IPS DF 4.7 (cell line): ENCODE measurements around the gene LSM8.
"Not testable (repeated sequence)": the region's sequence is repeated elsewhere in the genome, so short reads cannot be mapped to it uniquely, and the experiment has no call there.

Source experiments
- DNase-seq: peaks from one replicate; pipeline ENCODE4 v3.0.0-alpha.2; 2013; ENCODE audit warnings: low spot score; ENCODE audit errors: extremely low read depth

LSM8 gene

DNA sequence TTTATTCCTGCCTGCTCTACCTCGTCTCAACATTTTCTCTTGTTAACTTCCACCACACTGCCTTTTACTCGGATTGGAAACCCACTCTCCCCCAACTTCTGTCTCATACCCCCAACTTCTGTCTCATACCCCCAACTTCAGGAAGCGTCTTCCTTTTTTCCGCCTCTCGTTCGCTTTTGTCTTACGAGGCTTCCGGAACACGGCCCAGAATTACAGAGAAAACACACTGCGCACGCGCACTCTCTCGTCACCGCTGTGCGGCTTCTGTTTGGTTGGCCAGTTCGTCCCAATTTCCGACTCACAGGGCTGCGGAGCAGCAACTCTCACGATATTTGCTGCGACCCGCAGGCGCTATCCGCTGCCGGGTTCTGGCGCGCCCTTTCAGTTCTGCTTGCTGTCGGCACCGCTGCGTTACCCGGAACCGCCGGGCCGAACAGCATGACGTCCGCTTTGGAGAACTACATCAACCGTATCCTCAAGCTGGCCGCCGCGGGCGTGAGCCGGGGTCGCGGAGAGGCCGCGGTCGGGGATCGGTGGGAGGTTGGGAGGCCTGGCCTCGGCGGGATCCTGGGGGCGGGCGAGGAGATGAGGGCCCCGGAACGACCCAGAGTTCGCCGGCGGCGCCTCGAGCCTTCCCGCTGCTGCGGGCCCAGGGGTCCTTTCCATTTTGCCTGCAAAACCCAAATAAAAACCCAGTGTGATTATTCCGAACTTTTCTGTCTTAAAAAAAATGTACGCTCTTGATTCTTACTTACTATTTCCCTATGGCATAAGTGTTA, at the start of gene LSM8:
TSS of gene LSM8 (plus strand) at position 379 of the 779 bp plus-strand sequence. CDS start at position 439, 60 bp downstream.
- DNase-seq: peak; percentile 98

DNA sequence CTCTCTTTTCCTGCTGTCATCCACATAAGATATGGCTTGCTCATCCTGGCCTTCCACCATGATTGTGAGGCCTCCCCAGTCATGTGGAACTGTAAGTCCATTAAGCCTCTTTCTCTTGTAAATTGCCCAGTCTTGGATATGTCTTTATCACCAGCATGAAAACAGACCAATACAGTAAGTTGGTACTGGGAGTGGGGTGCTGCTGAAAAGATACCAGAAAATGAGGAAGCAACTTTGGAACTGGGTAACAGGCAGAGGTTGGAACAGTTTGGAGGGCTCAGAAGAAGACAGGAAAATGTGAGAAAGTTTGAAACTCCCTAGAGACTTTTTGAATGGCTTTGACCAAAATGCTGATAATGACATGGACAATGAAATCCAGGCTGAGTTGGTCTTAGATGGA, 49.5 kb upstream of the LSM8 start:
- not testable (repeated sequence) for DNase-seq

DNA sequence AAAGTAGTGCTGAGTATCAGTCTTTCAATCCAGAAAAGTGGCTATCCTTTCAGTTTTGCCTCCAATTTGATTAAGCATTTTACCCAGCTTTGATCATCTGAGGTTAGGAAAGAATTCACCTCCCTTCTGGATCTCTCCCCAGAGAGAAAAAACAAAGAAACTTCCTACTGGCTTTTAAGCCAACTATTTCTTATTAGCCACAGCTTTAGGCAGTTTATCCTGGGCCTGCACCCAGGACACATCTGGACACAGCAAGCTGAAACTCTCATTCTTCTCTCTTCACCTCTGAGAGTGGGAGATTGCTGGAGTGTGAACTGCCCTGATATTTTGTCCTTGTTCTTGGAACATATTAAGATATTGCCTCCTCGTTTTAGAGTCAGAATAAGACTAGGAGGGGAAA, 43.5 kb upstream of the LSM8 start:
- DNase-seq: no peak

DNA sequence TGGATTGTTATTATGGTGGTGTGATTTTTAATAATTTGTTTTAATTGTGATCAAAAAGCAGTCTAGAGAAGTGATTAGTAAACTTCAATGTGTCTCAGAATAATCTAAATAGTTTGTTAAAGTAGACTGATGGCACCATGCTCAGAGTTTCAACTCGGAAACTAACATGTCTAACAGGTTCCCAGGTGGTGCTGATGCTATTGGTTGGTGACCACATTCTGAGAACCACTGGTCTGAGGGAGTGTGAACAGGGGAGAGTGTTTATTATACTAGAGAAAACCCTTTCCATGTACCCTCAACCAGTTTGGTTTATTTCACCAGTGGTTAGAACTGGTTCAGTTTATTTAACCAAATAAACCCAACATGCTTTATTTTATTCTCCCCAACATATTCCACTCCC, 42.0 kb upstream of the LSM8 start:
- DNase-seq: no peak

- DNase-seq: no peak
Measured at GRCh38 chr7:118148930-118149329, 35.0 kb upstream of the LSM8 start.

GRCh38 chr7:118149394-118149793, 34.6 kb upstream of the LSM8 start:
- DNase-seq: no peak

DNA sequence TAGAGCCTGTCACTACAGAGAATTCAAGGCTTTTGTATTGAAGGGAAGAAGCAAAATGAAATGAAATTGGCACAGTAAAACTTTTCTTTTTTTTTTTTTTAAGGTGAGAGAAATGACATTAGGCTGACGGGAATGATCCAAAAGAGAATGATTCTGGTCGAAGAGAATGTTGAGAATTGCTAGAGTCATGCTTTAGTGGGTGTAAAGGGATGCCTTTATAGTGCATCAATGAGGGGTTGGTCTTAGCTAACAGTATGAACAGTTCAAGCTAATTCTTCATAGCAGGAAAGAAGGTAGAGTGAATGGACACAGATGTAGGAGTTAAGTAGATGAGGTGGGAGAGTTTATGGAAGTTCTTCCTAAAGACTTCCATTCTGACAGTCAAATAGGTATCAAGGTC, 32.3 kb upstream of the LSM8 start:
- DNase-seq: no peak

DNA sequence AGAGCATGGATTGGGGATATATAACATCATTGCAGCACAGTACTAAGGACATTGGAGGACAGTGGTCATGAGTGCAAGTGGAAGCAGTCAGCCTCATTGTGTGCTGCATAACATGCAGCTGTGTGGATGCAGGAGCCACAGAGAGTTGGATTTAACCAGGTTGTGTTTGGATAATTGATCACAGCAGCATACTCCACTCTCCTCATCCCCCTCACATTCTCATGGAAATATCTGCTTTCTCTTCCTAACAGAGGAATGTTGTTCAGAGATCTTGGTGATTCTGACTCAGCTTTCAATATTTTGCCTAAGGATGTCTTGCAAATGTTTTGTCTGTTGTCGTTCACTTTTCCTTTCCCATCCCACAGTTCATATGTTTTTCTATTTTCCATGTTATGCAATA, 31.8 kb upstream of the LSM8 start:
- peak; percentile 38 for DNase-seq

DNA sequence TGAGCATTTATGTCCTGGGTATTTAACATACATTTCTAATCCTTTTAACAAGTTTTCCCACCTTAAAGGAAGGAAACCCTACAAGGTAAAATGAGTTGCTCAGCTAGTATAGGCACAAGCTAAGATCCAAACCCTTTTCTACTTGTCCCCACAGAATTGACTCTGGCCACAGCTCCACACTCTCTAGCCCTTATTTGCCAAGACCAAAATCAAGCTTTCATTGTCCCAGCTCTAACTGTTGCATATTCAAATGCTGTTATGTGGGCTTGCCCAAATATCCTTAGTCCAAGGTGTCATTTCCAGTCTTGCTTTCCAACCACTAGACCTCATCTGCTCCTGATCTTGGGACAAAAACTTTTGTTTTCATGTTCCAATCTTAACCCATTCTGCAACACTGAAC, 31.3 kb upstream of the LSM8 start:
- no peak for DNase-seq

- peak; percentile 46 for DNase-seq
Measured at GRCh38 chr7:118153551-118154177, 30.3 kb upstream of the LSM8 start.

GRCh38 chr7:118158766-118159165, 25.2 kb upstream of the LSM8 start:
- DNase-seq: no peak

GRCh38 chr7:118169146-118169545, 14.8 kb upstream of the LSM8 start:
- no peak for DNase-seq

DNA sequence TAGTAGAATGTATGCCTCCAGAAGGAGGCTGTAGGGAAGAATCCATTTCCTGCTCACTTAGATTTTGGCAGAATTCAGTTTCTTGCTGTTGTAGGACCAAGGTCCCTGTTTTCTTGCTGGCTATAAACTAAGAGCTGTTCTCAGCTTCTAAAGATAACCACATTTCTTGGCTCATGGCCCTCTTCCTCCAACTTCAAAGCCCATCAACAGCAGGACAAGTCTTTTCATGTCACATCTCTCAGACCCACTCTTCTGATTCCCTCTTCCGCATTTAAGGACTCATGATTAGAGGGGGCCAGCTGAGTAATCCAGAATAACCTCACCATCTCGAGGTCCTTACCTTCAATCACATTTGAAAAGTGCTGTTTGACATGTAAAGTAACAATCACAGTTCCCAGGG, 8.2 kb upstream of the LSM8 start:
- no peak for DNase-seq

DNA sequence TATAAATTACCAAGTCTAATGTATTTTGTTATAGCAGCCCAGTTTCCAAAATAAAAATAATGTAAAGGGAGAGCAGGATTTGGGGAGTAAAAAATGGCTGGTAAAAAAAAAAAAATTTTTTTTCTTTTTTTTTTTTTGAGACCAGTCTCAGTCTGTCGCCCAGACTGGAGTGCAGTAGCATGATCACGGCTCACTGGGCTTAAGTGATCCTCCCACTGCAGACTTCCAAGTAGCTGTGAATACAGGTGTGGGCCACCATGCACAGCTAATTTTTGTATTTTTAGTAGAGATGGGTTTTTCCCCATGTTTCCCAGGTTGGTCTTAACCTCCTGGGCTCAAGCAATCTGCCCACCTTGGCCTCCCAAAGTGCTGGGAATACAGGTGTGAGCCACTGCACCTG, 4.8 kb upstream of the LSM8 start:
- DNase-seq: no peak

DNA sequence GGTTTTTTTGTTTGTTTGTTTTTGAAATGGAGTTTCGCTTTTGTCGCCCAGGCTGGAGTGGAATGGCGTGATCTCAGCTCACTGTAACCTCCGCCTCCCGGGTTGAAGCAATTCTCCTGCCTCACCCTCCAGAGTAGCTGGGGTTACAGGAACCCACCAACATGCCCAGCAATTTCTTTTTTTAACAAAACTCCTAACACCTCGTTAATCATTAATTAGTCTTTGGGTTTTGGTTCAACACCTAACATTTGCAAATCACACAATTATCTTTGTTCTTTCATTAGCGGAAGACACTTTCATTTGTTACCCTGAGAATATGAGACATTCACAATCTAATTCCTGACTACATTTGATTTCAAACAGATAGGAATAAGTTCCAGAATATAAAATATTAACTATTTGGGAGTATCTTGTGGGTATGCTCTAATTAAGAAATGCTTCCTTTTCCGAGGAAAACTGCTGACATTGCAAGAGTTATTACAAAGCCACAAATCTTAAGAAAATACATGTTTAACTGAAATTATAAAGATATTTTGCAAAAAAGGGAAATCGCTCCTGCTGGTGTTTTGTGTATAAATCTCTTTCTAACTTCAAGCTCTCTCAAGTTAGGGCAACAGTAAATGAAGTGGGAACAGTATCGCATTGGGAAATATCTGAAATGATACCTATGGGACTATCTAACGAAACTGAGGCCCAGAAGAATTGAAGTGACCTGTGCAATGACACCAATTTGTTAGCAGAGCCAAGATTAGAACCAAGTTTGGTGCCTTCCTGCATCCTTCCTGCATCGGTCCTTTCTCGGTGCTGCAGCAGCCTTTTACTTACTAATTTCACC, 1.2 kb upstream of the LSM8 start:
- no peak for DNase-seq

DNA sequence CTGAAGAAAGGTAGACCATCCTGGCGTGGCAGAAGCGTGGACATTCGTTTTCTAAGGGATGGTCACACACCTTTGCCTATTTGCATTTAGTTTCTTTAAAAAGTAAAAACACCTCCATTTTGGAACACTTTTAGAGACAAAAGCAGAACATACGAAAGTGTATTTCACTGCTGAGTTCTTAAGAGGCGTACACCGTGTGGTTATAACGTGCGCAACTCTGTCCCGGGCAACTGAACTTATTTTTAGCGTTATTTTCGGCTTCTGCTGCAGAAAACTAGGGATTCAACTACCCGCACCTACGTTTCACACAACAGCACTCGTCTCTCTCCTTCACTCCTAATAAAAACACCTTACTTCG, 557 bp upstream of the LSM8 start:
- DNase-seq: no peak

- no peak for DNase-seq
Measured at GRCh38 chr7:118184565-118184940, 589 bp downstream of the LSM8 start.

DNA sequence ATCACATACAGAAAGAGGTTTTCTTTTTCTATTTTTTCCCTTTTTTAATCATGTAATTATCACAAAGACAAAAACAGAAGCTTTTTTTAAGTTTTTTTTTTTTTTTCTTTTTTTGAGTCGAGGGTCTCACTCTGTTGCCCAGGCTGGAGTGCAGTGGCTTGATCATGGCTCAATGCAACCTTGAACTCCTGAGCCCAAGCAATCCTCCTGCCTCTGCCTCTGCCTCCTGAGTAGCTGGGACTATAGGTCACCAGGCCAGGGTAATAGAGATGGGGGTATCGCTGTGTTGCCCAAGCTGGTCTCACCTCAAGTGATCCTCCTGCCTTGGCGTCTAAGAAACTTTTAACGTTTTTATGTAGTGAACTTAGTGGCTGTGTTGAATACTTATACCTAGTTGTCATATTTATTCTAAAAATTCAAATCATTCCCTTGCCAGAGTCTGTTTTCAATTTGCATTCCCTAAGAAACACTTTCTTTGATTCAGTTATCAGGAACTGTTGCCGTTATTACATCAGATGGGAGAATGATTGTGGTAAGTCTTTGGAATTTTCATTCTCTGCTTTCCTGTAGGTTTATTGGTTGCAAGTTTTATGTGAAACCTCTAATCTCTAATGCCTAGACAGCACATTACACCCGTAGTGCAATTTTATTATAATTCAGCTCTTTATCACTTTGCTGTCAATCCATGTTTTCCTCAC, 1.3 kb downstream of the LSM8 start:
- DNase-seq: no peak

DNA sequence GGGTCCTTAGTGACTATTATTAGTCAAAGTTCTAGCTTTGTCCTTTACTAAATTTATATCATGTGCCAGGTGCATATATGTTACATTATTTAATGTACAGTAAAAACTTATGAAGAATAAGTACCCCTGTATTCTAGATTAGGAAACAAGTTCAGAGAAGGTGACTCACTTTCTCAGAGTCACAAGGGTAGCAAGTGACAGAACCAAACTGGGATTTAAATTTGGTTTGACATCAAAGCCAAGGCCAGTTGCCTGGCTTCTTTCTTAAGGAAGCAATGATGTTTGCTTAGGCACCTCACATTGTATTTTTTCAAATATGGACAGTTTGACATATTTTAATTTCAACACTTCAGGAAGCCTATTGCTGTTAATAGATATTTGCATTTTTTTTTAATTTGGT, 2.5 kb downstream of the LSM8 start:
- DNase-seq: no peak

DNA sequence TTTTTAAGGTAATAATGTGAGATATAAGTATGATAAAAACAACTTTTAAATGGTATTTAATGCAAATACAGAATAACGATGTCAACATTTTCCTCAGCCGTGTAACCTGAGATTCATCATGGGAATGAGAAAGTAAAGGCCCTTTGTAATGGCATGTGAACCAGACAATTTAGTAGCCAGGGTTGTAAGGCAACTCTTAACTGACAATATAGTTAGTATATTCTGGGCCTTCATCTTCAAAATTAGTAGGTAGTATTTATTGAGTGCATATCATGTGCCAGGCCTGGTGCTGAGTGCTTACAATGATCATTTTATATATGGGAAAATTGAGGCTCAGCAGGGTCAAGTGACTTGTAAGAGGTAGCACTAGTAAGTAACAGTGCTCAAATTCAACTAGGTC, 10.6 kb downstream of the LSM8 start:
- DNase-seq: no peak

- DNase-seq: peak; percentile 16
Measured at GRCh38 chr7:118195837-118196474, 12.0 kb downstream of the LSM8 start.
